HEK293 (cell line): ENCODE data around the gene MOV10L1.

Source experiments
- CTCF ChIA-PET: fragments of 350-600 bp; formaldehyde crosslinking; extraction: SDS; loops from one replicate; lab custom pipeline; 2021; ENCODE audit warnings: antibody characterized with exemption; lab: Yijun Ruan, JAX
- POLR2A ChIA-PET: fragments of 300-600 bp; formaldehyde crosslinking; extraction: SDS; loops from one replicate; lab custom pipeline; 2020; ENCODE audit warnings: antibody characterized with exemption, inconsistent platforms; lab: Yijun Ruan, JAX
- H3K27ac ChIP-seq: fragments of 200-500 bp; sonication (Bioruptor generic); 2 replicates; pipeline ENCODE4 v1.5.1; 2014; ENCODE audit warnings: low read depth, low read length, control low read depth, inconsistent platforms; ENCODE audit errors: extremely low read depth
- H3K36me3 ChIP-seq, 2 experiments: fragments of 200-500 bp in 1 of 2; sonication (Bioruptor generic) in 1 of 2; 1 replicate in 1 of 2; 2 replicates in 1 of 2; pipeline ENCODE4 v1.5.1; 2014 to 2017; ENCODE audit warnings: inconsistent platforms in 2 of 2, low read length in 2 of 2; ENCODE audit not compliant: control insufficient read depth in 2 of 2, insufficient read depth in 1 of 2
- H3K4me1 ChIP-seq: fragments of 200-500 bp; sonication (Bioruptor generic); 2 replicates; pipeline ENCODE4 v1.5.1; 2014; ENCODE audit warnings: mild to moderate bottlenecking, low read length, inconsistent platforms; ENCODE audit not compliant: control insufficient read depth, insufficient read depth
- H3K4me3 ChIP-seq: 2 replicates; pipeline ENCODE4 v1.5.1; 2011; ENCODE audit warnings: low read depth, mild to moderate bottlenecking, control low read depth, low read length, moderate library complexity
- H3K9me3 ChIP-seq: fragments of 200-500 bp; sonication (Bioruptor generic); 2 replicates; pipeline ENCODE4 v1.5.1; 2014; ENCODE audit warnings: low read depth, low read length, inconsistent platforms; ENCODE audit not compliant: control insufficient read depth, insufficient read depth
- BCL11B ChIP-seq: fragments of 450-650 bp; formaldehyde crosslinking; IDR thresholded peaks from 2 replicates; pipeline ENCODE4 v1.5.1; 2016; ENCODE audit warnings: low read depth, missing biosample characterization, missing genetic modification characterization
- MEIS1 ChIP-seq: sonication (generic); formaldehyde crosslinking; IDR thresholded peaks from 2 replicates; pipeline ENCODE4 v1.8.1; 2022; ENCODE audit warnings: missing genetic modification reagents, mild to moderate bottlenecking, borderline replicate concordance
- OSR2 ChIP-seq: fragments of 450-650 bp; formaldehyde crosslinking; IDR thresholded peaks from 2 replicates; pipeline ENCODE4 v1.5.1; 2016; ENCODE audit warnings: missing biosample characterization, missing genetic modification characterization
- SCRT1 ChIP-seq: fragments of 450-650 bp; formaldehyde crosslinking; IDR thresholded peaks from 2 replicates; pipeline ENCODE4 v1.5.1; 2016; ENCODE audit warnings: missing biosample characterization, missing genetic modification characterization, borderline replicate concordance
- ZBTB7A ChIP-seq: fragments of 450-650 bp; formaldehyde crosslinking; IDR thresholded peaks from 2 replicates; pipeline ENCODE4 v1.5.1; 2016; ENCODE audit warnings: low read depth, missing biosample characterization, missing genetic modification characterization
- ZIC2 ChIP-seq: fragments of 450-650 bp; formaldehyde crosslinking; IDR thresholded peaks from 2 replicates; pipeline ENCODE4 v1.5.1; 2016; ENCODE audit warnings: missing biosample characterization, missing genetic modification characterization
- ZNF335 ChIP-seq: fragments of 450-650 bp; formaldehyde crosslinking; conservative IDR thresholded peaks from 2 replicates; pipeline ENCODE4 v1.5.1; 2016; ENCODE audit warnings: missing biosample characterization, missing genetic modification characterization
- ZNF341 ChIP-seq: fragments of 450-650 bp; formaldehyde crosslinking; IDR thresholded peaks from 2 replicates; pipeline ENCODE4; 2016; ENCODE audit warnings: low read depth, missing biosample characterization, missing genetic modification characterization
- ZNF404 ChIP-seq: fragments of 450-650 bp; formaldehyde crosslinking; IDR thresholded peaks from 2 replicates; pipeline ENCODE4 v1.5.1; 2017; ENCODE audit warnings: missing biosample characterization, missing genetic modification characterization
- ZNF416 ChIP-seq: fragments of 450-650 bp; formaldehyde crosslinking; IDR thresholded peaks from 2 replicates; pipeline ENCODE4 v1.5.1; 2016; ENCODE audit warnings: missing biosample characterization, missing genetic modification characterization
- ZNF624 ChIP-seq: fragments of 450-650 bp; formaldehyde crosslinking; IDR thresholded peaks from 2 replicates; pipeline ENCODE4 v1.5.1; 2017; ENCODE audit warnings: missing biosample characterization, missing genetic modification characterization
- TF ChIP-seq, protein P1 (sequence below): fragments of 450-650 bp; formaldehyde crosslinking; IDR thresholded peaks from 2 replicates; pipeline ENCODE4 v1.5.1; 2016; ENCODE audit warnings: missing biosample characterization, missing genetic modification characterization
- TF ChIP-seq, protein P2 (sequence below): fragments of 450-650 bp; formaldehyde crosslinking; IDR thresholded peaks from 2 replicates; pipeline ENCODE4 v1.5.1; 2016; ENCODE audit warnings: missing biosample characterization, missing genetic modification characterization

The MOV10L1 gene

DNA sequence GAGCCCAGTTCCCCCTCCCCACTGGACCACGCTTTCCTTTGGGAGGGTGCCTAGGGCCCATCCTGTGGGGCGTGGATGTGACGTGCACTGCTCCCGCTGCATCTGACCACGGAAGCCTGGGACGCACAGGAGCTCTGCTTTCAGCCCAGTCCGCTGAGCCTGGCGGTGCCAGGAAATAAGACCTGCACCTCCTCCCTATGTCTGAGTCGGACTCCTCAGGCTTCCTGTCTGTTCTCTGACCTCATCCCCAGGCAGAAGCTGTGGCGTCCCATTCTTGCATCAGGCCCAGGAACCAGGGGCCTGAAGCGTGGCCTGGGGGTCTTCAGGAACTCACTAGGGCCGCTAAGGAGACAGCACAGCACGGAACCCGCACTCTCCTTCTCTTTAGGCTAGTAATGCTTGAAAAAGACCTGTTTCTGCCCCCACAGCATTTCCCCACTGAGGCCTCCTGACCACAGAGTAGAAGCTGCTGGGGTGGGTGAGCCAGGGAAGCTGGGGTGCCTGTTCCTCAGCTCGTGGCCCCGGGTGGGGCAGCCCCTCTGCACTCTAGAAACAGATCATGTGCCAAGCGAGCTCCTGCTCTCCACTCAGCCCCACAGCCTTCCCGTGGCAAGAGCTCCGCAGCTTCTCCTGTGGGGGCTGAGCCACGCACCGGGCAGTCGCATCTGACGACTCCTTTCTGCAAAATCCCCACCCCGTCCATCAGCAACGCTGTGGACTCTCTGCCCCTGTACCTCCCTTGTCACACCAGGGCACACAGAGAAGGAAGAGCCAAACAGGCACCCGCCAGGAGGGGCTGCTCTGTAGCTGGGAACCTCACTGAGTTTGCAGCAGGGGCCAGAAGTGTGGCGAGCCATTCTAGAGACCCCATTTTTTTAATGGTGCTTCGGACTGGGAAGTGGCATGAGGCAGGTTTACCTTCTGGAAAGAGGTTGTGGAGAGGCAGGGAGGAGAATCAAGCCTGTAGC is 22.6 kb downstream of the MOV10L1 start:
- CTCF ChIA-PET, result interaction anchor here (0.7 to 1.4 kb wide), 5 partner anchors 37 to 182 kb away, joined by 3 to 5 read pairs (median 4); no protein-coding TSS in a partner anchor
- H3K27ac ChIP-seq, result no peak overlapping the region
- H3K4me1 ChIP-seq, result no peaks in the 10 kb centered on the region

DNA sequence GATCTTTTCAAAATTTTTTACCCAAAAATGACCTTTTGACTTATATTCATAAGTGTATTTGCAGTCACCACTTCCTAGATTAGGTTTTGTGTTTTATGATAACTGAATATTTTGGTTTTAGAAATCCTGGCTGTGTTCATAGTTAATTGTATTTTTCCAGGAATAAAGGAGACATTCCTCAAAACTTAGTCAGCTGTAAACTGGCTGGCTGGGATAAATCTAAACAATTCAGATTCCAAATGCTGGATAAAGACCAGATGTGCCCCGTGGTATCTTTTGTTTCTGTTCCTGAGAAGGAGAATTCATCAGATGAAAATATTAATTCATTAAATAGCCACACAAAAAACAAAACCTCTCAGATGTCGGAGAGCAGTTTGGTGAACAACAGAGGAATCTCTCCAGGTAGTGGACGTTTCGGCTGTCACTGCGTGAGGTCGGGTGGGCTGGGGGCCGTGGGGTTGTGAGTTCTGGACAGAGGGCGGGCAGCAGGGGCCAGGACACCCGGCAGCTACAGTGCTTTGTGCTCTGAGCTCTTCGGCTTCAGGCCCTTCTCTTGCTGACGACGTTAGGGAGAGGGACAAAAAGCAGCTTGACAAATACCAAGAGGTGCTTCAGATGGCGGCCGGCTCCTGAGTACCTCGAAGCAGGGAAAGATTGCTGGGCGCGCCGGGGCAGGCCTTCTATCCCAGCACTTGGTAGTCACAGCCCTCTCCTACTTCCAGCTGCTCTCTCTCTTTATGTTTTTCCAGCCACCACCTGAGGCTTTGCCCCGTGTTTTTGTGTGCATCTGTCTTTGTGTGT is 24.6 kb downstream of the MOV10L1 start:
- H3K4me1 ChIP-seq, result no peaks in the 10 kb centered on the region
- no peak for TF ChIP-seq ZNF624 (tag by site-specific recombination)
- TF ChIP-seq, protein P1, sequence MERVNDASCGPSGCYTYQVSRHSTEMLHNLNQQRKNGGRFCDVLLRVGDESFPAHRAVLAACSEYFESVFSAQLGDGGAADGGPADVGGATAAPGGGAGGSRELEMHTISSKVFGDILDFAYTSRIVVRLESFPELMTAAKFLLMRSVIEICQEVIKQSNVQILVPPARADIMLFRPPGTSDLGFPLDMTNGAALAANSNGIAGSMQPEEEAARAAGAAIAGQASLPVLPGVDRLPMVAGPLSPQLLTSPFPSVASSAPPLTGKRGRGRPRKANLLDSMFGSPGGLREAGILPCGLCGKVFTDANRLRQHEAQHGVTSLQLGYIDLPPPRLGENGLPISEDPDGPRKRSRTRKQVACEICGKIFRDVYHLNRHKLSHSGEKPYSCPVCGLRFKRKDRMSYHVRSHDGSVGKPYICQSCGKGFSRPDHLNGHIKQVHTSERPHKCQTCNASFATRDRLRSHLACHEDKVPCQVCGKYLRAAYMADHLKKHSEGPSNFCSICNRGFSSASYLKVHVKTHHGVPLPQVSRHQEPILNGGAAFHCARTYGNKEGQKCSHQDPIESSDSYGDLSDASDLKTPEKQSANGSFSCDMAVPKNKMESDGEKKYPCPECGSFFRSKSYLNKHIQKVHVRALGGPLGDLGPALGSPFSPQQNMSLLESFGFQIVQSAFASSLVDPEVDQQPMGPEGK, result no peak
- no peak for TF ChIP-seq SCRT1 (tag by site-specific recombination)
- no peak for TF ChIP-seq ZBTB7A (tag by site-specific recombination)
- no peak for TF ChIP-seq ZNF404
- no peak for TF ChIP-seq ZNF416 (tag by site-specific recombination)
- TF ChIP-seq, all 188 proteins: peak for 0
- no peaks in the 10 kb centered on the region for H3K36me3 ChIP-seq
- POLR2A ChIA-PET, result no interaction called here
- H3K9me3 ChIP-seq, result no peaks in the 10 kb centered on the region
- H3K4me3 ChIP-seq, result no peak overlapping the region
- H3K27ac ChIP-seq, result no peak overlapping the region
- CTCF ChIA-PET, result interaction anchor here (0.8 kb wide), 1 partner anchor 41 kb away, joined by 6 read pairs; no protein-coding TSS in a partner anchor

More for the DNA sequence above, 22.6 kb downstream of the MOV10L1 start:
- no peak overlapping the region for H3K4me3 ChIP-seq
- no peaks in the 10 kb centered on the region for H3K36me3 ChIP-seq
- POLR2A ChIA-PET, result no interaction called here
- peak; percentile 30; the same call in 1 of the 2 replicates for TF ChIP-seq OSR2 (tag by site-specific recombination)
- TF ChIP-seq MEIS1 (CRISPR knock-in tag), result no peak
- TF ChIP-seq ZNF335 (tag by site-specific recombination), result 0 out of 2 replicates have a peak, but pooled peaks have one; percentile 25
- no peaks in the 10 kb centered on the region for H3K9me3 ChIP-seq

DNA sequence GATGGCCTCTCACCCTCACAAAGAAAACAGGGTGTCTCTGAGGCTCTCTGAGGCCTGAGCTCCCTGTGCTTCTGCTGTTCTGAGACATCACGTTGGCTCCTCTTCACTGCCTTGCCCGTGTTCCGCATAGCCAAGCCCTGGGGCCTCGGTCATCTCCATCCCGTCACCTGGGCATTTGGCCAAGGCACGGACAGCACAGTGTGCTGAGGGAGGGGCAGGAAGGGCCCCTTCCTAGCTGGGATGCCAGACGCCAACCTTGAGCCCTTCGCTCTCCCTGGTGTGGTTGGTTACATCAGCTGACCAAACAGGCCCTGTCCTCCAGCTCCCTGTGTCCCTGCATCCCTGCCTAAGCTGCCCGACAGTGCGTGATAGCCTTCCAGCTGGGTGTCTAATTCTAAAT is 25.9 kb downstream of the MOV10L1 start:
- TF ChIP-seq ZNF341 (tag by site-specific recombination) (no peak), ZIC2 (tag by site-specific recombination) (0 out of 2 replicates have a peak, but pooled peaks have one; percentile 15), BCL11B (no peak)
- TF ChIP-seq, protein P2, sequence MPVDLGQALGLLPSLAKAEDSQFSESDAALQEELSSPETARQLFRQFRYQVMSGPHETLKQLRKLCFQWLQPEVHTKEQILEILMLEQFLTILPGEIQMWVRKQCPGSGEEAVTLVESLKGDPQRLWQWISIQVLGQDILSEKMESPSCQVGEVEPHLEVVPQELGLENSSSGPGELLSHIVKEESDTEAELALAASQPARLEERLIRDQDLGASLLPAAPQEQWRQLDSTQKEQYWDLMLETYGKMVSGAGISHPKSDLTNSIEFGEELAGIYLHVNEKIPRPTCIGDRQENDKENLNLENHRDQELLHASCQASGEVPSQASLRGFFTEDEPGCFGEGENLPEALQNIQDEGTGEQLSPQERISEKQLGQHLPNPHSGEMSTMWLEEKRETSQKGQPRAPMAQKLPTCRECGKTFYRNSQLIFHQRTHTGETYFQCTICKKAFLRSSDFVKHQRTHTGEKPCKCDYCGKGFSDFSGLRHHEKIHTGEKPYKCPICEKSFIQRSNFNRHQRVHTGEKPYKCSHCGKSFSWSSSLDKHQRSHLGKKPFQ (tag by site-specific recombination), result no peak
- Histone ChIP-seq H3K36me3 (no peaks in the 10 kb centered on the region), H3K4me1 (no peaks in the 10 kb centered on the region), H3K27ac (no peak overlapping the region), H3K4me3 (no peak overlapping the region), H3K9me3 (no peaks in the 10 kb centered on the region)
- ChIA-PET CTCF (no interaction called here), POLR2A (interaction anchor here (0.6 to 0.7 kb wide), 4 partner anchors 15 to 410 kb away, joined by 3 to 4 read pairs (median 4); partner anchors contain the start of gene SCO2)
